Esophagus muscularis mucosa (tissue), 3 donors: ENCODE measurements around the gene DCN.

Experiments used
- POLR2A ChIP-seq: fragments of 450-650 bp; IDR thresholded peaks from one replicate; pipeline ENCODE4 v1.6.1; 2017; ENCODE audit warnings: antibody characterized with exemption, moderate library complexity, mild to moderate bottlenecking, low read depth
- POLR2AphosphoS5 ChIP-seq, 2 donors: sonication (generic); formaldehyde crosslinking; IDR thresholded peaks; one replicate each; pipeline ENCODE4 v1.6.1; 2017; ENCODE audit warnings: antibody characterized with exemption in 2 of 2
- TF ChIP-seq, protein P1 (sequence below), 3 experiments: fragments of 200-600 bp in 2 of 3; fragments of 450-650 bp in 1 of 3; sonication (generic) in 2 of 3; IDR thresholded peaks; one replicate each; pipeline ENCODE4 v1.5.1; 2017 to 2019; ENCODE audit warnings: antibody characterized with exemption in 3 of 3, mild to moderate bottlenecking in 2 of 3, moderate library complexity in 1 of 3

DNA sequence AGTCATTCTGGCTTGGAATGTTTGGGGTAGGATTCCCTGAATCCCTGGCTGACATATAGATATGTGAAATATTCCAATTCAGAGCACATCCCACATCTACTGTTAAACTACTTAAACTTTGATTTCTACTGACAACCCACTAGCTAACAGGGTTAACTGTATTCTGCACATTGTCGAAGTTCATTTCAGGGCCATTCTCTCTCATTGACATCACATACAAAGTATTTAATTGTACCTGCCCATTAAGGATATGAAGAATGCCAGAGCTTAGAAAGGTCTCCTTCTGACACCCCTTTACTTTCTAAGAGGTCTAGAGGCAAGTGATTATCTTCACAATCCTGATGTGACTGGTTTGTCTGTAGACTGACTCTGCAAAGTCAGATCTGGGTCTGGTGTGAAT lies 2.8 kb upstream of the DCN start:
- TF ChIP-seq, protein P1, sequence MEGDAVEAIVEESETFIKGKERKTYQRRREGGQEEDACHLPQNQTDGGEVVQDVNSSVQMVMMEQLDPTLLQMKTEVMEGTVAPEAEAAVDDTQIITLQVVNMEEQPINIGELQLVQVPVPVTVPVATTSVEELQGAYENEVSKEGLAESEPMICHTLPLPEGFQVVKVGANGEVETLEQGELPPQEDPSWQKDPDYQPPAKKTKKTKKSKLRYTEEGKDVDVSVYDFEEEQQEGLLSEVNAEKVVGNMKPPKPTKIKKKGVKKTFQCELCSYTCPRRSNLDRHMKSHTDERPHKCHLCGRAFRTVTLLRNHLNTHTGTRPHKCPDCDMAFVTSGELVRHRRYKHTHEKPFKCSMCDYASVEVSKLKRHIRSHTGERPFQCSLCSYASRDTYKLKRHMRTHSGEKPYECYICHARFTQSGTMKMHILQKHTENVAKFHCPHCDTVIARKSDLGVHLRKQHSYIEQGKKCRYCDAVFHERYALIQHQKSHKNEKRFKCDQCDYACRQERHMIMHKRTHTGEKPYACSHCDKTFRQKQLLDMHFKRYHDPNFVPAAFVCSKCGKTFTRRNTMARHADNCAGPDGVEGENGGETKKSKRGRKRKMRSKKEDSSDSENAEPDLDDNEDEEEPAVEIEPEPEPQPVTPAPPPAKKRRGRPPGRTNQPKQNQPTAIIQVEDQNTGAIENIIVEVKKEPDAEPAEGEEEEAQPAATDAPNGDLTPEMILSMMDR (IDR thresholded peaks at IDR 0.05): no peak
- no peak for TF ChIP-seq POLR2A
- TF ChIP-seq POLR2AphosphoS5 (IDR thresholded peaks at IDR 0.05): no peak
